ENCODE measurements around the gene PGAM5. TPM values are rescaled to one million over a fixed set of nuclear protein-coding genes. Genes with fewer than 3 reads are reported as not detected.

Gene PGAM5
- total RNA-seq, 4 donors from 2014 or later: 16.7 to 43.6 (median 25.4) TPM

- peaks cover 0 to 22% (median 3%) of the 10 kb centered on the region in 4 donors for H3K36me3 ChIP-seq
- intact Hi-C loops (cut with DNase I; ENCODE audit: low total_unique reads): no loop called here
- no peaks in the 10 kb centered on the region for H3K27me3 ChIP-seq
- in situ Hi-C loops (cut with MboI; ENCODE audit: low pct_ligation_motif_present in 1 of 4, low pct_unique_long_range_greater_than_20kb in 1 of 4, low sequenced_read_pairs in 3 of 4): no loop called here
- no peak for DNase-seq
- no peak overlapping the region for H3K27ac ChIP-seq
- H3K9me3 ChIP-seq: no peaks in the 10 kb centered on the region
- TF ChIP-seq POLR2A (IDR thresholded peaks at IDR 0.05) (no peak), CTCF (IDR thresholded peaks at IDR 0.05) (no peak), EP300 (IDR thresholded peaks at IDR 0.05; ENCODE audit: low read depth) (no peak), POLR2AphosphoS5 (IDR thresholded peaks at IDR 0.05) (no peak)
- peaks cover 0 to 5% (median 0%) of the 10 kb centered on the region in 4 donors for H3K4me1 ChIP-seq
- no peak overlapping the region for H3K4me3 ChIP-seq
- 90 to 93% methylated on average over 4 to 9 of the region's 9 CpGs for WGBS, 2 donors (ENCODE audit: low coverage in 1 of 2)
These were observed 7.0 kb upstream of the PGAM5 start for GRCh38 chr12:132703641-132704040.

DNA sequence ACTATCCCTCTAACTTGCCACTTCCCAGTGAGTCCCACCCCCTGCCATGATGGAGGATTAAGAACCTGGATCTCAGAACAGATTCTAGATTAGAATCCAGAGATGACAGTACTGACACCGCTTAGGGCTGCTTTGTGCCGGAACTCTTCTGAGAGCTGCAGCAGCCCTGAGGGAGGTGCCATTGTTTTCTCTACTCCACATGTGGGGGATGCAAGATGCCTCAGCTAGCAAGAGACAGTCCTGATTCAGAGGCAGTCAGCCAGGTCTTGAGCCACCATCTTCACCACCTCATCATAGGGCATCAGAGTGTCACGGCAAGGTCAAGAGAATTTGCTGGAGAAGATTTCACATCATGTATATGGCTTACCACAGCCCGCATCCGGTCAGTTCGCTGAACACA, 3.4 kb upstream of the PGAM5 start:
- Histone ChIP-seq H3K27ac (no peak overlapping the region), H3K4me1 (peaks cover 7 to 17% (median 16%) of the 10 kb centered on the region in 4 donors), H3K9me3 (no peaks in the 10 kb centered on the region), H3K36me3 (peaks cover 0 to 6% (median 0%) of the 10 kb centered on the region in 4 donors), H3K4me3 (no peak overlapping the region), H3K27me3 (no peaks in the 10 kb centered on the region)
- no peak for DNase-seq
- intact Hi-C loops (cut with DNase I; ENCODE audit: low total_unique reads) (no loop called here), in situ Hi-C loops (cut with MboI; ENCODE audit: low pct_ligation_motif_present in 1 of 4, low pct_unique_long_range_greater_than_20kb in 1 of 4, low sequenced_read_pairs in 3 of 4) (no loop called here)
- WGBS, 2 donors (ENCODE audit: low coverage in 1 of 2): 91 to 92% methylated on average over 4 to 6 of the region's 6 CpGs
- no peak for TF ChIP-seq CTCF (IDR thresholded peaks at IDR 0.05)
- no peak for TF ChIP-seq POLR2AphosphoS5 (IDR thresholded peaks at IDR 0.05)
- no peak for TF ChIP-seq EP300 (IDR thresholded peaks at IDR 0.05; ENCODE audit: low read depth)
- TF ChIP-seq POLR2A (IDR thresholded peaks at IDR 0.05): no peak

DNA sequence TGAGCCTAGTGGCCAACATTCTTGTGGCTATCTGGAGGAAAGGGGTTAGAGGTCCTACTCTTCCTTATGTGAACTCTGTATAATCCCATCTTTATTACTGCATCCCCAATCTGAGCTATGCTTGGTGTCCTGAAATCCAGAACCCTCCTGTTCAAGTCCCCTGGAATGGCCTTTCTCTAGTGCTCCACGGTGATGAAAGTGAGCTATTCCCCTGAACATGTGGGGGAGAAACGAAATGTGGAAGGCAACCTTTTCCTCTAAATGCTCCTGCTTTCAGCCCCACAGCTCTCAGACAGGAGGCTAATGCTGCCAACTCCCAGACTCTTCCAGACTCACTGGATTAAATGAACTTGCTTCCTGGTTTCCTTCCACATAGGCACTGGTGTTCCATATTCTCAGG, 2.5 kb upstream of the PGAM5 start:
- Histone ChIP-seq H3K36me3 (peaks cover 0 to 6% (median 0%) of the 10 kb centered on the region in 4 donors), H3K27ac (no peak overlapping the region), H3K4me1 (peaks cover 7 to 24% (median 16%) of the 10 kb centered on the region in 4 donors), H3K4me3 (no peak overlapping the region), H3K9me3 (no peaks in the 10 kb centered on the region), H3K27me3 (no peaks in the 10 kb centered on the region)
- intact Hi-C loops (cut with DNase I; ENCODE audit: low total_unique reads): no loop called here
- WGBS, 2 donors (ENCODE audit: low coverage in 1 of 2): 68 to 92% methylated on average over 2 of the region's 2 CpGs
- no peak for TF ChIP-seq CTCF (IDR thresholded peaks at IDR 0.05)
- TF ChIP-seq EP300 (IDR thresholded peaks at IDR 0.05; ENCODE audit: low read depth): no peak
- no peak for TF ChIP-seq POLR2A (IDR thresholded peaks at IDR 0.05)
- TF ChIP-seq POLR2AphosphoS5 (IDR thresholded peaks at IDR 0.05): no peak
- DNase-seq: no peak
- in situ Hi-C loops (cut with MboI; ENCODE audit: low pct_ligation_motif_present in 1 of 4, low pct_unique_long_range_greater_than_20kb in 1 of 4, low sequenced_read_pairs in 3 of 4): no loop called here

- Histone ChIP-seq H3K27ac (peak overlapping the region; percentile 82 to 91 (median 84)), H3K4me3 (peak overlapping the region; percentile 90 to 94 (median 93)), H3K4me1 (peaks cover 7 to 24% (median 16%) of the 10 kb centered on the region in 4 donors), H3K36me3 (no peaks in the 10 kb centered on the region), H3K27me3 (no peaks in the 10 kb centered on the region), H3K9me3 (no peaks in the 10 kb centered on the region)
- intact Hi-C loops (cut with DNase I; ENCODE audit: low total_unique reads): no loop called here
- in situ Hi-C loops (cut with MboI; ENCODE audit: low pct_ligation_motif_present in 1 of 4, low pct_unique_long_range_greater_than_20kb in 1 of 4, low sequenced_read_pairs in 3 of 4): no loop called here
- WGBS, 2 donors (ENCODE audit: low coverage in 1 of 2): 1 to 11% methylated on average over 5 to 26 of the region's 26 CpGs
- DNase-seq: no peak
- TF ChIP-seq CTCF (IDR thresholded peaks at IDR 0.05) (no peak), EP300 (IDR thresholded peaks at IDR 0.05; ENCODE audit: low read depth) (no peak), POLR2A (IDR thresholded peaks at IDR 0.05) (no peak), POLR2AphosphoS5 (IDR thresholded peaks at IDR 0.05) (no peak)
These were observed 618 bp upstream of the PGAM5 start for GRCh38 chr12:132710043-132710404.

All from transverse colon (tissue), 4 donors.